Neuronal stem cell (in vitro differentiated cells): Measurements from ENCODE around the gene SKA2.

Experiments
- DNase-seq: peaks from one replicate; pipeline ENCODE4 v3.0.0-alpha.2; 2013; ENCODE audit warnings: low spot score
- H2AFZ ChIP-seq: one replicate; pipeline ENCODE4 v1.6.1; 2013; ENCODE audit warnings: mild to moderate bottlenecking, low read length, inconsistent platforms
- H2AK5ac ChIP-seq: 2 replicates; pipeline ENCODE4 v1.6.1; 2013; ENCODE audit warnings: low read depth, mild to moderate bottlenecking, inconsistent platforms, low read length, moderate library complexity, mixed read lengths
- H2BK120ac ChIP-seq: 2 replicates; pipeline ENCODE4 v1.6.1; 2013; ENCODE audit warnings: low read depth, mild to moderate bottlenecking, inconsistent platforms, low read length, moderate library complexity, mixed read lengths
- H2BK12ac ChIP-seq: one replicate; pipeline ENCODE4 v1.6.1; 2013; ENCODE audit warnings: low read length, inconsistent platforms
- H2BK15ac ChIP-seq: 2 replicates; pipeline ENCODE4 v1.6.1; 2013; ENCODE audit warnings: mild to moderate bottlenecking, low read length, inconsistent platforms, mixed read lengths
- H2BK5ac ChIP-seq: one replicate; pipeline ENCODE4 v1.6.1; 2013; ENCODE audit warnings: inconsistent platforms, mild to moderate bottlenecking, low read length, moderate library complexity
- H3K14ac ChIP-seq: one replicate; pipeline ENCODE4 v1.6.1; 2013; ENCODE audit warnings: low read length, inconsistent platforms
- H3K18ac ChIP-seq: 2 replicates; pipeline ENCODE4 v1.6.1; 2013; ENCODE audit warnings: low read length, inconsistent platforms
- H3K23ac ChIP-seq: 2 replicates; pipeline ENCODE4 v1.6.1; 2013; ENCODE audit warnings: low read depth, mild to moderate bottlenecking, mixed read lengths, low read length, inconsistent platforms; ENCODE audit not compliant: poor library complexity
- H3K27ac ChIP-seq: replicated peaks from 3 replicates; pipeline ENCODE4 v1.5.1; 2013; ENCODE audit warnings: low read length, inconsistent platforms
- H3K27me3 ChIP-seq, 3 experiments: 2 replicates each; pipeline ENCODE4 v1.6.1; 2013; ENCODE audit warnings: low read length in 3 of 3, mild to moderate bottlenecking in 2 of 3, inconsistent platforms in 1 of 3, low read depth in 1 of 3, mixed read lengths in 1 of 3, moderate library complexity in 1 of 3; ENCODE audit not compliant: control insufficient read depth in 3 of 3, insufficient read depth in 3 of 3
- H3K36me3 ChIP-seq, 2 donors: replicated peaks in 1 of 2; 2 replicates each; pipeline ENCODE4 v1.6.1; 2013; ENCODE audit warnings: low read length in 2 of 2; ENCODE audit not compliant: control insufficient read depth in 2 of 2, insufficient read depth in 2 of 2
- H3K4ac ChIP-seq: 2 replicates; pipeline ENCODE4 v1.6.1; 2013; ENCODE audit warnings: inconsistent platforms, mild to moderate bottlenecking, low read length, moderate library complexity
- H3K4me1 ChIP-seq, 2 donors: 1 replicate in 1 of 2; 2 replicates in 1 of 2; pipeline ENCODE4 v1.6.1; 2013; ENCODE audit warnings: low read length in 2 of 2, low read depth in 1 of 2; ENCODE audit not compliant: control insufficient read depth in 2 of 2, insufficient read depth in 1 of 2
- H3K4me2 ChIP-seq: one replicate; pipeline ENCODE4 v1.6.1; 2013; ENCODE audit warnings: mild to moderate bottlenecking, low read length, inconsistent platforms; ENCODE audit not compliant: insufficient read depth, poor library complexity, severe bottlenecking
- H3K4me3 ChIP-seq, 2 donors: 2 replicates each; pipeline ENCODE4 v1.5.1; 2013; ENCODE audit warnings: low read length in 2 of 2, mild to moderate bottlenecking in 2 of 2, inconsistent platforms in 1 of 2, moderate library complexity in 1 of 2
- H3K79me1 ChIP-seq: one replicate; pipeline ENCODE4 v1.6.1; 2013; ENCODE audit warnings: low read depth, mild to moderate bottlenecking, inconsistent platforms, low read length, moderate library complexity
- H3K9ac ChIP-seq: one replicate; pipeline ENCODE4 v1.6.1; 2013; ENCODE audit warnings: mild to moderate bottlenecking, low read depth, low read length, inconsistent platforms; ENCODE audit not compliant: poor library complexity
- H3K9me3 ChIP-seq, 2 donors: replicated peaks in 1 of 2; 2 replicates each; pipeline versions ENCODE3 to v1.6.1; 2013; ENCODE audit warnings: low read length in 2 of 2, mild to moderate bottlenecking in 2 of 2, inconsistent platforms in 1 of 2, low read depth in 1 of 2, mixed read lengths in 1 of 2, moderate library complexity in 1 of 2; ENCODE audit not compliant: control insufficient read depth in 2 of 2, insufficient read depth in 1 of 2
- H4K8ac ChIP-seq: one replicate; pipeline ENCODE4 v1.6.1; 2013; ENCODE audit warnings: low read depth, mild to moderate bottlenecking, inconsistent platforms, low read length, moderate library complexity
- H4K91ac ChIP-seq: one replicate; pipeline ENCODE4 v1.6.1; 2013; ENCODE audit warnings: low read length, low read depth, mild to moderate bottlenecking, inconsistent platforms; ENCODE audit not compliant: poor library complexity
- WGBS, 2 donors: extraction: QIAGEN DNeasy Blood & Tissue Kit; methylation state at CpG; one replicate each; pipeline ENCODE4 v1.1.7; 2013; ENCODE audit warnings: missing lambda C conversion rate in 2 of 2, mixed read lengths in 1 of 2; ENCODE audit not compliant: insufficient read length in 2 of 2, insufficient replicate concordance in 1 of 2; ENCODE audit errors: extremely low coverage in 2 of 2; 5-methylcytosine and 5-hydroxymethylcytosine counted together

Gene SKA2

DNA sequence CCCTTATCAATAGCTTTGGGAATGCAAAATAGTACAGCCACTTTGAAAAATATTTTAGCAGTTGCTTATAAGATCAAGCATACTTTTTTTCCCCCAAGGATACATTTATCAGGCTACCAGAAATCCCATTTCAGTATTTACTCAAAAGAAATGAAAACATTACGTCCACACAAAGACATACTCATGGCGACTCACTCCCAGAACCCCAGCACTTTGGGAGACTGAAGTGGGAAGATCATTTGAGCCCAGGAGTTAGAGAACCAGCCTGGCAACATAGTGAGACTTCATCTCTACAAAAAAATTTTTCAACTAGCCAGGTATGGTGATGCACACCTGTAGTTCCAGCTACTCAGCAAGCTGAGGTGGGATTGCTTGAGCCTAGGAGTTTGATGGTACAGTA, 5.9 kb downstream of the SKA2 start:
- Histone ChIP-seq H3K27me3 (no peaks in the 10 kb centered on the region), H4K8ac (no peak overlapping the region), H3K4me3 (no peak overlapping the region), H2BK5ac (no peak overlapping the region), H3K4me1 (peaks cover 0 to 12% of the 10 kb centered on the region in 2 donors), H2BK12ac (no peak overlapping the region), H2AFZ (no peak overlapping the region), H2AK5ac (no peak overlapping the region), H2BK120ac (no peak overlapping the region), H3K79me1 (no peaks in the 10 kb centered on the region), H3K27ac (no peak overlapping the region), H3K4ac (no peak overlapping the region), H3K4me2 (no peak overlapping the region), H3K14ac (no peak overlapping the region), H3K36me3 (peaks cover 0 to 79% of the 10 kb centered on the region in 2 donors), H3K9me3 (peaks cover 0 to 12% of the 10 kb centered on the region in 2 donors), H3K18ac (no peak overlapping the region), H2BK15ac (no peak overlapping the region), H3K9ac (no peak overlapping the region), H3K23ac (no peak overlapping the region), H4K91ac (no peak overlapping the region)
- DNase-seq: no peak
- WGBS, 2 donors: no CpG with 5 or more reads among the region's 2 CpGs

DNA sequence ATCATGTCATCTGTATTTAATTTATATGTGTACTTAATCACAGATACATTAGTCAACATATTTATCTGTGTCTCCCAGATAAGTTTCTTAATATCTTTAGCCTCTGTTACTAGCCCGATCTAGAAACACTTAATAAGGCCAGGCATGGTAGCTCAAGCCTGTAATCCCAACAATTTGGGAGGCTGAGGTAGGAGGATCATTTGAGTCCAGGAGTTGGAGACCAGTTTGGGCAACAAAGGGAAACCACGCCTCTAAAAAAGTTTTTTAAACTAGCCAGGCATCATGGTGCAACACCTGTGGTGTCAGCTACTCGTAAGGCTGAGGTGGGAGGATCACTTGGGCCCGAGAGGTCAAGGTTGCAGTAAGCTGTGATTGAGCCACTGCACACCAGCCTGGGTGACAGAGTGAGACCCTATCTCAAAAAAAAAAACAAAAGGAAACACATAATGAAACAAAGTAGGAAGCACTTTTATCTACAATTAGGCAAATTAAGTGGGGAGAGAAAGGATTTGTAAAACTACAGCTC, 9.4 kb downstream of the SKA2 start:
- no peaks in the 10 kb centered on the region for H3K27me3 ChIP-seq

DNA sequence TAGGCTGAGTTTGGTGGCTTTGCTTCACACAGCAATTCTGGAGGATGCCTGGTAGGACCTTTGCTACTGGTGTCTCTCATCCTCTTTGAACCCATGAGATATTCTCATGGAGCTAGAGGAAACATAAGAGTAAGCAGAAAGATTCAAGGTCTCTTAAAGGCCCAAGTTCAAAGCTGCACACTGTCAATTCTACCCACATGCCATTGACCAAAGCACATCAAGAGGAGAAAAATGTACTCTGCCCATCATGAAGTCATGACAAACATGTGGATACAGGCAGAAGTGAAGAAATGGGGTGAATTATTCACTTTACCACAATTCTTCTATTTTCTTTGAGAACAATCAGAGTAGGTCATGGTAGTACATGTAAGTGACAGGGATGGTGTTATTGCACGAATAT, 13.1 kb downstream of the SKA2 start:
- H2AK5ac ChIP-seq: no peak overlapping the region
- H2AFZ ChIP-seq: no peak overlapping the region
- H3K27ac ChIP-seq: no peak overlapping the region
- no peak overlapping the region for H3K9ac ChIP-seq
- H3K4ac ChIP-seq: no peak overlapping the region
- H2BK120ac ChIP-seq: no peak overlapping the region
- no peak overlapping the region for H3K4me3 ChIP-seq
- no peaks in the 10 kb centered on the region for H3K27me3 ChIP-seq
- no peak overlapping the region for H2BK12ac ChIP-seq
- H3K9me3 ChIP-seq: peaks cover 2 to 5% of the 10 kb centered on the region in 2 donors
- H3K18ac ChIP-seq: no peak overlapping the region
- no peak overlapping the region for H3K23ac ChIP-seq
- H3K79me1 ChIP-seq: peaks cover 5% of the 10 kb centered on the region
- H3K14ac ChIP-seq: no peak overlapping the region
- H4K8ac ChIP-seq: no peak overlapping the region
- no peak overlapping the region for H3K4me2 ChIP-seq
- H4K91ac ChIP-seq: no peak overlapping the region
- H2BK15ac ChIP-seq: no peak overlapping the region
- H3K36me3 ChIP-seq: peaks cover 3 to 82% of the 10 kb centered on the region in 2 donors
- no peaks in the 10 kb centered on the region for H3K4me1 ChIP-seq
- DNase-seq: no peak
- WGBS, 2 donors: no CpG with 5 or more reads among the region's 1 CpG
- H2BK5ac ChIP-seq: no peak overlapping the region

More for the DNA sequence above, 9.4 kb downstream of the SKA2 start:
- no CpG with 5 or more reads among the region's 4 CpGs for WGBS, 2 donors
- no peak overlapping the region for H2BK5ac ChIP-seq
- no peak overlapping the region for H2AK5ac ChIP-seq
- H3K18ac ChIP-seq: no peak overlapping the region
- no peak overlapping the region for H4K8ac ChIP-seq
- no peak overlapping the region for H3K9ac ChIP-seq
- H3K4me3 ChIP-seq: no peak overlapping the region
- DNase-seq: no peak
- no peak overlapping the region for H2BK15ac ChIP-seq
- no peak overlapping the region for H3K23ac ChIP-seq
- H3K9me3 ChIP-seq: peaks cover 2 to 13% of the 10 kb centered on the region in 2 donors
- no peak overlapping the region for H2BK120ac ChIP-seq
- H3K4me1 ChIP-seq: no peaks in the 10 kb centered on the region
- no peak overlapping the region for H4K91ac ChIP-seq
- H3K27ac ChIP-seq: no peak overlapping the region
- H3K79me1 ChIP-seq: peaks cover 1% of the 10 kb centered on the region
- H3K14ac ChIP-seq: no peak overlapping the region
- H3K36me3 ChIP-seq: peaks cover 3 to 89% of the 10 kb centered on the region in 2 donors
- no peak overlapping the region for H2BK12ac ChIP-seq
- H3K4me2 ChIP-seq: no peak overlapping the region
- no peak overlapping the region for H2AFZ ChIP-seq
- H3K4ac ChIP-seq: no peak overlapping the region

DNA sequence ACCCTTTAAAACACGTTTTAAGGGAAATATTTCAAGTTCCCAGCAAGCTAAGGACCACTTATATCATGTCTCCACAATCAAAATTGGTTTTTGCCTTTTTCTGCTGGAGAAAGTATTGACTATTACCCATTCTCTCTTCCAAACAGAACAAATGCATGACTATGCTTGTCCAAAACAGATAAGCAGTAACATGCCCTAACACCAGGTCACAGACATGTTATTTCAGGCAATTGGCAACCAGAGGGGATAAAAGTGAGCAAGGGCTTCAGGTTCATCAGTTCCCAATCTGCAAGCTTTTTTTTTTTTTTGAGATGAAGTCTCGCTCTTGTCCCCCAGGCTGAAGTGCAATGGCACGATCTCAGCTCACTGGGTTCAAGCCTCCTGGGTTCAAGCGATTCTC, 15.0 kb downstream of the SKA2 start:
- peaks cover 5% of the 10 kb centered on the region for H3K79me1 ChIP-seq
- no peak overlapping the region for H2BK5ac ChIP-seq
- no peak overlapping the region for H2AFZ ChIP-seq
- H2AK5ac ChIP-seq: no peak overlapping the region
- no peak for DNase-seq
- no peak overlapping the region for H3K18ac ChIP-seq
- no CpG with 5 or more reads among the region's 4 CpGs for WGBS, 2 donors
- no peak overlapping the region for H2BK120ac ChIP-seq
- no peak overlapping the region for H3K14ac ChIP-seq
- no peak overlapping the region for H3K4me2 ChIP-seq
- no peak overlapping the region for H2BK12ac ChIP-seq
- no peaks in the 10 kb centered on the region for H3K27me3 ChIP-seq
- H2BK15ac ChIP-seq: no peak overlapping the region
- H3K4ac ChIP-seq: no peak overlapping the region
- no peak overlapping the region for H4K91ac ChIP-seq
- H3K36me3 ChIP-seq: peaks cover 3 to 76% of the 10 kb centered on the region in 2 donors
- no peak overlapping the region for H3K27ac ChIP-seq
- H3K9me3 ChIP-seq: peaks cover 2 to 5% of the 10 kb centered on the region in 2 donors
- no peak overlapping the region for H3K4me3 ChIP-seq
- no peak overlapping the region for H4K8ac ChIP-seq
- no peaks in the 10 kb centered on the region for H3K4me1 ChIP-seq
- H3K23ac ChIP-seq: no peak overlapping the region
- no peak overlapping the region for H3K9ac ChIP-seq
